HG03066 (cell line): ENCODE results near the gene IPO13.

ENCODE experiments used
- ATAC-seq: cut with Tn5 transposase; IDR thresholded peaks from one replicate; pipeline ENCODE4 v1.9.1; 2021; ENCODE audit warnings: low read depth; ENCODE audit not compliant: unreplicated experiment

The IPO13 gene

GRCh38 chr1:44000122-44000665, 53.4 kb downstream of the IPO13 start:
- ATAC-seq = no peak

GRCh38 chr1:44002165-44002564, 55.4 kb downstream of the IPO13 start:
- no peak for ATAC-seq

DNA sequence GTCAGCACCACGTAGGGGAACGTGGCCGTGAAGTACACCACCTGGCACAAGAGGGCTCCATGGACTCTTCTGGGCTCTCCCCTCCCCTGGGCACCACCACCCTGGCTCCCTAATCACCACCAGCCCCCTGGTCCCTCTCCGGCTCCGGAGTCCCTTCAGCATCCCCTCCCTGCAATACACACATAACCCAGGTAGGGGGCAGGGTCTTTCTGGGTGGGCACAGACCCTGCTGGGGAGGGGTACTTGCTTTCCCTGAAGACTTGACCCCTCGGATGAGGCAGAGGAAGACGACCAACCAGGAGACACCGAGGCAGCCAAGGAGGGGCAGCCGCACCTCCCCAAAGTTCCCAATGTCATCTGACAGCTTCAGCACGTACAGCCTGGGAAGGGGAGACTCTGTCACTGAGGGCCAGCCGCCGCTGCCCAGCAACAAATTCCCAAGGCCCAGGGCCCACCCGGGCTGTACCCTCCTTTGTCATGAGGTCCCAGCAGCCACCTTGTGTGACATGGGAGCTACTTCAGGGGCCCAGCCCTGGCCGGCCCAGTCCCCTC, 55.9 kb downstream of the IPO13 start:
- ATAC-seq = no peak

- ATAC-seq = no peak
Observed at GRCh38 chr1:44008259-44008658, 61.5 kb downstream of the IPO13 start.

DNA sequence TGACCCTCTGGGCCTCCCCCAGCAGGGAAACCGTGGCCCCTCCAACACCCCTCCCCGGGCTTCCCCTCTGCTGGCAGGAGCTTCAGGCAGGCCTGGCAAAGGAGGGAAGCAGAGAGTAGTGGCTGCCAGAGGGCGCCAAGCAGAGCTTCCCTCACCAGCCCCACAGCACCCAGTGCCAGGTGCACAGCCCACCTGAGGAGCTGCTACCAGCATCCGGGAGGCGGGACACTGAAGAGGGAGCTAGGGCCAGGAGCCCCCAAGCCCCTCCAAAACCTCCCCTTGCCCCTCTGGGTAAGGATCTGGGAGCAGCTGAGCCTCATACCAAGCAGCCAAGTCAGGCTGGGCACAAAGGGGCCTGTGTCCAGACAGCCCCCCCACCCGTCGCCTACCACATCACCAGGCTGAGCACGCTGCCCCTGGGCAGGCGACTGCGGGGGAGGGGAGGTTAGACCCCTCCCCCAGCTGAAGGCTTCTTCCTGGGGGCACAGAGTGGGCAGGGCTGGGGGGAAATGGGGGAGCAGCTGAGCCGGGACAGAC, 64.3 kb downstream of the IPO13 start:
- ATAC-seq = no peak

- ATAC-seq = no peak
Observed at GRCh38 chr1:44012404-44012803, 65.7 kb downstream of the IPO13 start.

DNA sequence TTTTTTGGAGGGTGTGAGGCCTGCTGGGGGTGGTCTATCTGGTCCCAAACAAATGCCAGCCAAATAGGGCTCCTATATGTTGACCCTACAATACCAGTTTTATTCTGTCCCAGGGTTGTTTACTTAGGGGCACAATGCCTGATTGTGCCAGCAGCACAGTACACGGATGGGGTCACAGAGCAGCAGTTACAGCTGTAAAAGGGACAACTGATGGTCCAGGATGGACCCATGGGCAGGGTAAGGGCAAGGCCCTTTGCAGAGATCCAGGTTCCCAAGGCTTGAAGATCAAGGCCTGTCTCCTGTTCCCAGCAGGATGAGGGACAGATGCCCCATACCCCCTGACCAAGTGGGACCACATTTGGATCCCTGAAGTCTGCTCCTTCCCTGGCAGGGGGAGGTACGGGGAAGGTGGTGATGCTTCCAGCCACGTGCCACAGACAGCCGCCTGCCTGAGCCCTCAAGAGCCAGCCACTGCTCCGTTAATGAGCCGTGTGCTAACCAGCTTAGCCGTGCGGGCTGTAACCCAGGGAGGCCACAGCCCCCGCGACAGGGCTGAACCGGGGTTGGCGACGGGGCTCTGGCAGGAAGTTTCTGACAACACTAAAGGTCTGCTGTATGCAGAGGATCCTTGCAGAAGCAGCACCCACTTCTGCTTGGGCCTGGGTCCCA, 66.3 kb downstream of the IPO13 start:
- ATAC-seq = no peak

DNA sequence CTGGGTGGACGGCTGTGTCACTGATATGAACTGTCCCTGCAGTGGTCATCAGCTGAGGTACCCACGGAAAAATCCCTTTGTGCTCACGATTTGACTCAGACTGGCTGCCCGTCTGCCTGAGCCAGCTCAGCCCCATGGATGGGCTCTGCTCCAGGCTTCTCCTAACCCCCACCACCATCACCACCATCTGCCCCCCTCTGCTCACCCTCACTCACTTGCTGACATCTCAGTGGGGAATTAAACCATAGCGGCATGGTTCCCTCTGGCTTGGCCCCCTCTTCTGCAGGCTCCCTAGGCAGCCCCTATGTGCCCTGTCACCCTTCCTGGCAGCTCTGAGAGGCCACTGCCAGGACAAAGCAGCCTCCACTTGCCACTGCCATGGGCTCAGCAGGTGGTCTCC, 67.2 kb downstream of the IPO13 start:
- no peak for ATAC-seq

- no peak for ATAC-seq
Observed at GRCh38 chr1:44014365-44015104, 67.8 kb downstream of the IPO13 start.

DNA sequence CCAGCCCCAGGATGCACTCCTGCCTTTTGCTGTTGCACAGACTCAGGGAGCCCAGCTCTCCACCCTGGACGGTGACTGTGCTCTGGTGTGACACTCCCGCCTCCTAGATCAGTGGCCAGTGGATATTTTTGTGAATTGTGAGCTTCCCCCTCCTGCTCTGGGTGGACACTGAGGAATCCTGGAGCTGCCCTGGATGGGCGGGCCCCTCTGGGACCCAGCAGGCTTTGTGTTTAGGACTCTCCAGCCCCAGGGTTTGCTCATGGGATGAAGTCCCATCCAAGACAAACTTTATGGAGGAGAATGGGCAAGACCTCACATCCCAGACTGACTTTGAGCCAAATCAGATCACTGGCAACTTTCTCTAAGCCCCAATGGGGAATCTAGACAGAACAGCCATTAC, 68.5 kb downstream of the IPO13 start:
- ATAC-seq = no peak

- ATAC-seq = no peak
Observed at GRCh38 chr1:44016041-44016889, 69.5 kb downstream of the IPO13 start.

- no peak for ATAC-seq
Observed at GRCh38 chr1:44016890-44017400, 70.2 kb downstream of the IPO13 start.
